Loucy (cell line): ENCODE measurements around the gene LRRC10B.
"Not testable (repeated sequence)": the region's sequence is repeated elsewhere in the genome, so short reads cannot be mapped to it uniquely, and the experiment has no call there.

Experiments used
- CTCF ChIP-seq: fragments of 200-600 bp; sonication (generic); conservative IDR thresholded peaks from 2 replicates; pipeline ENCODE4 v1.5.1; 2014; ENCODE audit warnings: mild to moderate bottlenecking, antibody characterized with exemption, low read length
- EZH2phosphoT487 ChIP-seq: fragments of 200-600 bp; IDR thresholded peaks from 2 replicates; pipeline ENCODE4 v1.6.1; 2018; ENCODE audit warnings: antibody characterized with exemption, mild to moderate bottlenecking, moderate library complexity, borderline replicate concordance

DNA sequence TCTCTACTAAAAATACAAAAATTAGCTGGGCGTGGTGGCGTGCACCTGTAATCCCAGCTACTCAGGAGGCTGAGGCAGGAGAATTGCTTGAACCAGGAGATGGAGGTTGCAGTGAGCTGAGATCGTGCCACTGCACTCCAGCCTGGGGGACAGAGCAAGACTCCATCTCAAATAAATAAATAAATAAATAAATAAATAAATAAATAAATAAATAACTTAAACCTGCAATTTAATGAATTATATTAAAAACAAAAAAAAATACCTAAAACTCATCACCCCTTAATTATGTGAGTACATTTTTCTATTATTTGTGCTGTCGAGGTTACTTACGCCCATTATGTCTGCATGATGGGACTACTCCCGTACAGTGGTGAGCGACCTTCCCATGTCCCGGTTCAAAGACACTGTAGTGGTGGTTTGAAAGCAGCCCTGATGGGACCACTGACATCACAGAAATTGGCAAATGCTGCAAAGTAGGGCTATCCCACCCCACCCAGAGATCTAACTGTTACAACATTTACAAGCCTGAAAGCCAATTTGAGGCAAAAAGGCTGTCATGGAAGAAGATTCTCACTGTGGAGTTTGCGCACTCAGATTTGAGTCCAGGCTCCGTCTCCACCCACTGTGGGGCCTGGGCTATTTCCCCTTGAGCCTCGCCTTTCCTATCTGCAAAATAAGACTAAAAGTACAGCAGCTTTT, 29.0 kb upstream of the LRRC10B start:
- not testable (repeated sequence) for TF ChIP-seq CTCF, EZH2phosphoT487
